Liver (tissue), 3 donors: ENCODE results near the gene SLC12A7.

Experiments
- CTCF ChIP-seq: fragments of 150-350 bp; IDR thresholded peaks from 2 replicates; pipeline ENCODE4 v1.5.1; 2017; ENCODE audit warnings: improper control_type of control experiment, low read depth, low read length; ENCODE audit not compliant: missing input control
- EGR1 ChIP-seq, 2 donors: IDR thresholded peaks; 2 replicates each; pipeline ENCODE4 v1.6.1; 2016 to 2018; ENCODE audit warnings: antibody characterized with exemption in 2 of 2, low read depth in 2 of 2
- GABPA ChIP-seq, 2 donors: IDR thresholded peaks in 1 of 2; conservative IDR thresholded peaks in 1 of 2; 2 replicates each; pipeline ENCODE4 v1.6.1; 2016; ENCODE audit warnings: antibody characterized with exemption in 2 of 2, mild to moderate bottlenecking in 1 of 2, moderate library complexity in 1 of 2
- JUND ChIP-seq, 2 donors: IDR thresholded peaks; 2 replicates each; pipeline ENCODE4 v1.6.1; 2016; ENCODE audit warnings: antibody characterized with exemption in 2 of 2
- MAX ChIP-seq: IDR thresholded peaks from 2 replicates; pipeline ENCODE4 v1.6.1; 2016; ENCODE audit warnings: antibody characterized with exemption
- NR2F2 ChIP-seq: IDR thresholded peaks from 2 replicates; pipeline ENCODE4 v1.6.1; 2016; ENCODE audit warnings: antibody characterized with exemption
- RXRA ChIP-seq, 2 donors: IDR thresholded peaks; 2 replicates each; pipeline ENCODE4 v1.6.1; 2017 to 2018; ENCODE audit warnings: antibody characterized with exemption in 2 of 2, mild to moderate bottlenecking in 1 of 2
- SP1 ChIP-seq: IDR thresholded peaks from 2 replicates; pipeline ENCODE4 v1.6.1; 2018; ENCODE audit warnings: antibody characterized with exemption, mild to moderate bottlenecking
- TAF1 ChIP-seq: conservative IDR thresholded peaks from 2 replicates; pipeline ENCODE4 v1.6.1; 2016; ENCODE audit warnings: antibody characterized with exemption, mild to moderate bottlenecking
- YY1 ChIP-seq: IDR thresholded peaks from 2 replicates; pipeline ENCODE4 v1.6.1; 2016; ENCODE audit warnings: antibody characterized with exemption, mild to moderate bottlenecking
- TF ChIP-seq, protein P1 (sequence below): IDR thresholded peaks from 2 replicates; pipeline ENCODE4 v1.6.1; 2016; ENCODE audit warnings: antibody characterized with exemption, mild to moderate bottlenecking
- donor health status: healthy.
- donor health status: healthy.

GRCh38 chr5:1006656-1007071, 105.2 kb downstream of the SLC12A7 start:
- TF ChIP-seq CTCF (no peak), EGR1 (IDR thresholded peaks at IDR 0.05; ENCODE audit: low read depth in 2 of 2) (no peak), YY1 (no peak), TAF1 (no peak), MAX (no peak), GABPA (IDR thresholded peaks at IDR 0.05 in 1 of 2, conservative IDR thresholded peaks at IDR 0.05 in 1 of 2) (no peak), RXRA (IDR thresholded peaks at IDR 0.05) (no peak), NR2F2 (no peak), SP1 (no peak), JUND (IDR thresholded peaks at IDR 0.05) (no peak)
- TF ChIP-seq, protein P1, sequence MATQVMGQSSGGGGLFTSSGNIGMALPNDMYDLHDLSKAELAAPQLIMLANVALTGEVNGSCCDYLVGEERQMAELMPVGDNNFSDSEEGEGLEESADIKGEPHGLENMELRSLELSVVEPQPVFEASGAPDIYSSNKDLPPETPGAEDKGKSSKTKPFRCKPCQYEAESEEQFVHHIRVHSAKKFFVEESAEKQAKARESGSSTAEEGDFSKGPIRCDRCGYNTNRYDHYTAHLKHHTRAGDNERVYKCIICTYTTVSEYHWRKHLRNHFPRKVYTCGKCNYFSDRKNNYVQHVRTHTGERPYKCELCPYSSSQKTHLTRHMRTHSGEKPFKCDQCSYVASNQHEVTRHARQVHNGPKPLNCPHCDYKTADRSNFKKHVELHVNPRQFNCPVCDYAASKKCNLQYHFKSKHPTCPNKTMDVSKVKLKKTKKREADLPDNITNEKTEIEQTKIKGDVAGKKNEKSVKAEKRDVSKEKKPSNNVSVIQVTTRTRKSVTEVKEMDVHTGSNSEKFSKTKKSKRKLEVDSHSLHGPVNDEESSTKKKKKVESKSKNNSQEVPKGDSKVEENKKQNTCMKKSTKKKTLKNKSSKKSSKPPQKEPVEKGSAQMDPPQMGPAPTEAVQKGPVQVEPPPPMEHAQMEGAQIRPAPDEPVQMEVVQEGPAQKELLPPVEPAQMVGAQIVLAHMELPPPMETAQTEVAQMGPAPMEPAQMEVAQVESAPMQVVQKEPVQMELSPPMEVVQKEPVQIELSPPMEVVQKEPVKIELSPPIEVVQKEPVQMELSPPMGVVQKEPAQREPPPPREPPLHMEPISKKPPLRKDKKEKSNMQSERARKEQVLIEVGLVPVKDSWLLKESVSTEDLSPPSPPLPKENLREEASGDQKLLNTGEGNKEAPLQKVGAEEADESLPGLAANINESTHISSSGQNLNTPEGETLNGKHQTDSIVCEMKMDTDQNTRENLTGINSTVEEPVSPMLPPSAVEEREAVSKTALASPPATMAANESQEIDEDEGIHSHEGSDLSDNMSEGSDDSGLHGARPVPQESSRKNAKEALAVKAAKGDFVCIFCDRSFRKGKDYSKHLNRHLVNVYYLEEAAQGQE: no peak
